Panc1 (cell line): ENCODE data around the gene BRF1.

Experiments used
- POLR2AphosphoS5 ChIP-seq: IDR thresholded peaks from 2 replicates; pipeline ENCODE4 v1.6.1; 2012; ENCODE audit warnings: mild to moderate bottlenecking, low read depth, low read length, moderate library complexity
- REST ChIP-seq, 2 experiments: IDR thresholded peaks; 2 replicates each; pipeline ENCODE4 v1.6.1; 2011 to 2012; ENCODE audit warnings: low read depth in 2 of 2, control low read depth in 1 of 2, low read length in 1 of 2, mild to moderate bottlenecking in 1 of 2, moderate library complexity in 1 of 2; ENCODE audit not compliant: insufficient read depth in 1 of 2
- SIN3A ChIP-seq: IDR thresholded peaks from 2 replicates; pipeline ENCODE4 v1.6.1; 2012; ENCODE audit warnings: low read depth, mild to moderate bottlenecking, low read length, moderate library complexity, borderline replicate concordance; ENCODE audit not compliant: insufficient read depth
- TCF7L2 ChIP-seq: IDR thresholded peaks from 2 replicates; pipeline ENCODE4 v1.6.1; 2011; ENCODE audit warnings: mild to moderate bottlenecking, low read depth, low read length, inconsistent platforms
- TF ChIP-seq, protein P1 (sequence below): fragments of 450-650 bp; IDR thresholded peaks from 2 replicates; pipeline ENCODE4 v1.5.1; 2017; ENCODE audit warnings: mild to moderate bottlenecking

DNA sequence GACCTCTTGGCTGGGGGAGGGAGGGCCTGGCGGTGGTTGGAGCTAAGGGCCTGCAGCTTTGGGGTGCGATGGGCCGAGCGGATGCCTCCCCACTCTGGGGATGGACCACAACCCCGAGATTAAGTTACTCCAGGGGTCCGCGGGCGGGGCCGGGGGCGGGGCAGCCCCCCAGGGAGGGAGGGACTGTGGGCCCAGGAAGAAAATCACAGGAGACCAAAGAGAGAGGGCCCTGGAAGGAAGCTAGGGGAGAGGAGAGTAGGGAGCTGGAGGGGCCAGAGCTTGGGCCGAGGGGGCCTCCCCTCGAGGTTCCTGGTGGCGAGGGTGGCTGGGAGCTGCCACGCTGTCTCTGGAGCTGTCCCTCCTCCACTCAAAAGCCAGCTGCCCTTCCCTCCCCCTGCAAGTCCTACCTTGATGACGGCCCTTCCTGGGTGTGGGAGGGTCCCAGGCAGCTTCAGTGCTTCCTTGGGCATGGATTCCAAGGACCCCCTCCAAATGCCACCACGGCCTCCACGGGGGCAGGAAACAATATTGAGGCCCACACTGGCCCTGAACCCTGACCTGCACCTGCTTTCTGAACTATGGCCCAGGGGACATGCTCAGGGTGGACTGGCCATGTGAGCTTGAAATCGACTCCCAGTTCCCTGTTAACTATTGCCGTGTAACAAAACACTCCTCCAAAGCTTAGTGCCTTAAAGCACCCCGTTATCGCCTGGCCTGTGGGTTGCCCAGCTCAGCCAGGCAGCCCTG lies 119.1 kb downstream of the BRF1 start:
- TF ChIP-seq, protein P1, sequence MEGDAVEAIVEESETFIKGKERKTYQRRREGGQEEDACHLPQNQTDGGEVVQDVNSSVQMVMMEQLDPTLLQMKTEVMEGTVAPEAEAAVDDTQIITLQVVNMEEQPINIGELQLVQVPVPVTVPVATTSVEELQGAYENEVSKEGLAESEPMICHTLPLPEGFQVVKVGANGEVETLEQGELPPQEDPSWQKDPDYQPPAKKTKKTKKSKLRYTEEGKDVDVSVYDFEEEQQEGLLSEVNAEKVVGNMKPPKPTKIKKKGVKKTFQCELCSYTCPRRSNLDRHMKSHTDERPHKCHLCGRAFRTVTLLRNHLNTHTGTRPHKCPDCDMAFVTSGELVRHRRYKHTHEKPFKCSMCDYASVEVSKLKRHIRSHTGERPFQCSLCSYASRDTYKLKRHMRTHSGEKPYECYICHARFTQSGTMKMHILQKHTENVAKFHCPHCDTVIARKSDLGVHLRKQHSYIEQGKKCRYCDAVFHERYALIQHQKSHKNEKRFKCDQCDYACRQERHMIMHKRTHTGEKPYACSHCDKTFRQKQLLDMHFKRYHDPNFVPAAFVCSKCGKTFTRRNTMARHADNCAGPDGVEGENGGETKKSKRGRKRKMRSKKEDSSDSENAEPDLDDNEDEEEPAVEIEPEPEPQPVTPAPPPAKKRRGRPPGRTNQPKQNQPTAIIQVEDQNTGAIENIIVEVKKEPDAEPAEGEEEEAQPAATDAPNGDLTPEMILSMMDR, result no peak
- no peak for TF ChIP-seq REST (IDR thresholded peaks at IDR 0.05; ENCODE audit: insufficient read depth in 1 of 2, low read depth in 2 of 2, low read length in 1 of 2)
- TF ChIP-seq SIN3A, result no peak
- TF ChIP-seq POLR2AphosphoS5, result no peak
- TF ChIP-seq TCF7L2, result no peak
